DMS 273 treated with DMSO at 0.1 percent for 48 hours (cell line): Measurements from ENCODE around the gene ITPKB.

ENCODE experiments used
- DNase-seq: peaks from one replicate; lab custom pipeline; 2025; lab: John Stamatoyannopoulos, UW

Gene ITPKB

DNA sequence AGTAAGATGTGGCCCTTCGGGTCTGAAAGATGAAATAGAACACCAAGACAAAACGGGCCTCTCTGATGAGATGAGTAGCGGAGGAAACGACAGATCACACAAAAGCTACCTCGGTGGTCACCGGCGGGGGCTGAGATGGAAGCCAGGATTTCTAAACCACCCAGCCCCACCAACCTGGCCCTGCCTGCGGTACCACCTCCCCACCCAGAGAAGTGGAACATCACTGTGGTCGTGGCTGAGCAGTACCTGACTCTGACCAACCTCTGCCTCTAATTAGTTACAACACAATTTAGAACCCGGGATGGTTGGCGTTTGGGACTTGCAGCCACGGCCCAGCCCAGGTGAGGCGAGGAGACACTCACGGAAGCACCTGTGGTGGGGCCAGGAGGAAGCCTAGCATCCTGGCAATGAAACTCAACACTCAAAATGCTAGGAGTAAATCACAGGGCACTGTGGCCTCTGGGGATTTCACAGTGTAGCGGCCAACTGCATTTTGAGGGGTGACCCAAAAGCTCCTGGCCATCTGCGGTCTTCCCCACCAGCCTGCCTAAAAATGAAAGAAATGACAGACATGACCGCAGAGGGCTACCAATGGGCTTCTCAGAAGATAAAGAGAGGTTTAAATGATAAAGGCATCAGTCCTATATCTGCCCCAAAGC is 73.4 kb downstream of the ITPKB start:
- DNase-seq = no peak

GRCh38 chr1:226664413-226665101 is 74.5 kb downstream of the ITPKB start:
- DNase-seq = peak; percentile 59

- no peak for DNase-seq
These were observed 75.8 kb downstream of the ITPKB start for GRCh38 chr1:226663327-226663704.

GRCh38 chr1:226662642-226663326 is 76.3 kb downstream of the ITPKB start:
- peak; percentile 71 for DNase-seq

DNA sequence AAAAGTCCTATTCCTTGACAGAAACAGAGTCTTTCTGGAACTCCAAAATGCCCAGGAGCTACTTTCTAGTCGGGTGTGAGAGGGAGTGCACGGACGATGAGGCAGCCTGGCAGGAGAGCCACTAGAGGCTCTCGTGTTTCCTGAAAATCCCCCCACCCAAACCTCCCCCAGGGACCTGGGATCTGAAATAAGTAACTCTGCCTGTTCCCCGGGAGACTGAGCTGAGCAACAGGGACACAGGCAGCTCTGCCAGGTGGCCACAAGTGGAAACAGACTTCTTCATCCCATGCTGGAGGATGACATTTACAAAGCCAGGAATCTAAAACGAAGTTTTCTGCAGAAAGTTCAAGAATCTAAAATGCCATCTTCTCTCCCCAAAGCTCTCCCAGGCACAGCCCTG is 77.1 kb downstream of the ITPKB start:
- DNase-seq = no peak

DNA sequence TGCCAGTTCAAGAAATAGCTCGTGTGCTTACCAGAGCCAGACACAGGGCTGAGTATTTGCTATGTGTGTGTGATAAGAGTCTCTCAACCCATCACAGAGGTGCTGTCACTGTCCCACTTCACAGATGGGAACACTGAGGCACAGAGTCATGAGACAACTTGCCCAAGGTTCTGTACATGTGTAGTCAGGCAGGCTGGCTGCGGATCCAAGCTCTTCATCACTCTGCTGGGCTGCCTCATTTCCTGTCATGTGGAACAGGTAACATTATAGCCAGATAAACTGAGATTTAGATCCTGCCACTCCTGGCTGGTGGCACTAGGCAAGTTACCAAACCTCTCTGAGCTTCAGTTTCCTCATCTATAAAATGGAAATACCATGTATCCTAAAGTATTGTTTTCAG is 77.8 kb downstream of the ITPKB start:
- no peak for DNase-seq

DNA sequence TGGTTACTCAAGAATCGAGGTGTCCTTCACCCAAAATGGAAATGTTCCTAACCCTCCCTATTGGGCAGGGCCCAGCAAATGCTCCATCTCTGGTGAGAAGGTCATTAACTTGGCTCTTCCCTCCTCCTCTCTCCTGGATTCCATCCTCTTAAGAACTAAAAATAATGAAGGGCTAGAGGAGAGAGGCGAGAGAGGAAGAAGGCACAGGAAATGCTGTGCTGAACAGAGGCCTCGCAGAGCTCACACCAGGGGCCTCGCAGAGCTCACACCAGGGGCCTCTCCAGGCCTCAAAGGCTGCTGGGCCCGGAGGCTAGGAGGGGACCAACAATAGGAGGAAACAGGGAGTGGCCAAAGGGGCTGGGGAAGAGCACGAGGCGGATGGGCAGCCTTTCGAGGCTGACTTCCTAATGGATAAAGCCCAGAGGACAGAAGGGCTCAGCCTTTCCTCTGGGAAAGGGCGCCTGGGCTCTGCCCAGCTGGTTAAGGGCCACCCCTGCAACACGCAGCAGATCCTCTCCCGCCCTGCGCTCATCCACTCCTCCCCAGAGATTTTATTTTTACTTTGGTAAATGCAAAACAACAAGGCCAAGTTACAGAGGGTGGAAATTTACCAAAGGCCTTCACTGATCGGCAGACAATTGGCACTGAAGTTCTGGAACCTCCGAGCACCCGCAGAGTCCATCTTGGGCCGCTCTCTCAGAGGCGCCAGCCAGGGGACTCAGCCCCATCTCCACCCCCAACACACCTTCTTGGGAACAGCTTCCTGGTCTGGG is 78.5 kb downstream of the ITPKB start:
- DNase-seq = no peak

GRCh38 chr1:226659641-226660040 is 79.4 kb downstream of the ITPKB start:
- DNase-seq = no peak

DNA sequence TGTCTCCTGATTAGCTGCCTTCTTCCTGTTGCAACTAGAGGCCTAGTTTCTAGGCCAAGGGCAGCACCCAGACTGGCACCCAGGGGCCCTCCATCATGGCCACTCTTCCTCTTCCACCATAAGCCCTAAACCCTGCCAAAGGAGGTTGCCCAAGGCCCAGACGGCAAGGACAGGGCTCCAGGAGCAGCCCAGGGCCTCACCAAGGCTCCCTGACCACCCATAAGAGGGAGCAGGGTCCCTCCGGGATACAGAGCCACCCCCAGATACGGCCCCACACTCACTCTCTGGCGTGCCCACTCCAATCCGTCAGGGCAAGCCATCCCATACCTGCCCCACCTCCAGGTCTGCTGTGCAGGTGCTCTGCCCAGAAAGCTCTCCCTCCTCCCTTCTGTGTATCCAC is 79.9 kb downstream of the ITPKB start:
- no peak for DNase-seq

- no peak for DNase-seq
These were observed 80.4 kb downstream of the ITPKB start for GRCh38 chr1:226658546-226659125.

DNA sequence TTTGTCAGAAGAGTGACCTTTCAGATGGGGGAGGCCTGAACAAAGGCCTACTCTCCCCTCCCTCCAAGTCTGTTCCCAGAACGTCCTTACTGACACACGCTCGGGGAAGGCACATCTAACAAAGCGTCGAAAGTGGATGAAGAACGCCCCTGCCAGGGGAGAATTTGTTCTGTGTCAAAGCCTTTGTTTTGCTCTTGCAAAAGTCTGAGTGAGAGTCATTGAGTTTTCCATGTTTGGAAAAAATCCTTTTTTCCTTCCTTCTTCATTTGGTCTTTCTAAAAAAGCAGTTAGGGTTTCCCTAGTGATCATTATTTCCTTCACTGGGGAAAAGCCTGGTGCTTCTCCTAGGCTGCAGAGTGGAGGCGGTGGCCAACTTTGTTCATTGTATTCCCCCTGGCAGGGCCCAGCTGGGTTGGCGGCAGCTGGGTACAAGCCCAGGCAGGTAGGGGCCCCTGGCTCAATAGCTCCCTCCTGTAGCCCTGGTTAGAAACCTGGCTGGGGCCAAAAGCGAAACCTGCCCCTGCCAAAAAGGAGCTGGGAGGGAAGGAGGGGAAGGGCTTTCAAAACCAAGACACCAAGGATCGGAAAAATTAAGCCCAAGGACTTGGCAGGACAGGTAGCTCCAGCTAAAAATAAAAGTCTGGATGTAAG is 81.1 kb downstream of the ITPKB start:
- DNase-seq = peak; percentile 41

GRCh38 chr1:226656601-226657277 is 82.3 kb downstream of the ITPKB start:
- DNase-seq = no peak

GRCh38 chr1:226656201-226656600 is 82.9 kb downstream of the ITPKB start:
- DNase-seq = no peak

GRCh38 chr1:226655251-226656163 is 83.6 kb downstream of the ITPKB start:
- DNase-seq = no peak

GRCh38 chr1:226654668-226655055 is 84.4 kb downstream of the ITPKB start:
- no peak for DNase-seq

- DNase-seq = peak; percentile 45
These were observed 84.9 kb downstream of the ITPKB start for GRCh38 chr1:226654046-226654667.

DNA sequence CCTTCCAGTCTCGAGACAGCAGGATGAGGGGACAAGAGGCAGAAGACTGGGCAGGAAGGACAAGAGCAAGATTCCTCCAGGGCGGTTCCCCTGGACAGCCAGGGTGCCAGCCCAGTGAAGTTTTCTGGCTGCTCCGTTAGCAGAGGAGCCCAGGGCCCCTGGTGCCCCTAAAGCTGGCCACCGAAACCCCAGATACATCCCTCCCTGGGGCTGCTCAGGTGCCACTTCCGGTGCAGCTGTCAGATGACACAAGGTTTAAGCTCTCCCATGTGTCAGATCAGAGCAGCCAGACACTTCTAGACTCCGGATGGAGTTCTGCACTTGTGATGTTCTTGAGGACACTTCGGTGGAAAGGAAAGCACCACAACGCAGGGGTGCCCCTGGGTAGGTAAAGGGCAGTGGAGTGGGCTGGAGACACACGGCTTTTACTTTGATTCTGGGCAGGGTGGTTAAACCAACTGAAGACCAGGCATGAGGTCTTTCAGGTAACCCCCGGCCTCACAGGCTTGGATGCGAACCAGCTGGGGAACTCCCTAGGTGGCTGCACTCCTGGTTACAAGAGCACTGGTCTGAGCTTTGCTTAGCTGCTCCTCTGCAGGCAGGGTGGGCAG is 85.7 kb downstream of the ITPKB start:
- no peak for DNase-seq

DNA sequence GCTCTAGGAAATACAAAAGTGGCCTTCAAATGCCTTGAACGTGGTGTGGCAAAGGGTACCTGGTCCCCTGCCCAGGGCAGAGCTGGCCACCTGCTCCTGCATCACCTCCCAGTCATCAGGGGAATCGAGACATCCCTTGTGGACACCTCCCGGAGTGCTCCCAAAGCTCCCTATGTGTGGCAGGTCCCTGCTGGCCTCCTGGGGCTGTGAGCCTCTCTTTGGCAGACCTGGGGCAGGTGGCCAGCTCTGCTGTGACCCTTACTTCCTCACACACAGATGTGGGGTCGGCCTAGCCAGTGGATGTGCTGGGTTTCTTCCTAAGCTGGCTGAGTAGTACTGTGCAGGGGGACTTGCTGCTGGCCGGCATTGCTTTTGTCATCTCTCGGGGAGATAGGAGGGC is 86.5 kb downstream of the ITPKB start:
- no peak for DNase-seq

- no peak for DNase-seq
These were observed 87.4 kb downstream of the ITPKB start for GRCh38 chr1:226651732-226652105.
